GM18867 (cell line): ENCODE measurements around the gene SEMA4D.

ENCODE experiments used
- ATAC-seq: cut with Tn5 transposase; IDR thresholded peaks from one replicate; pipeline ENCODE4 v1.9.1; 2021; ENCODE audit warnings: mild to moderate bottlenecking, moderate library complexity; ENCODE audit not compliant: unreplicated experiment

Gene SEMA4D, protein sequence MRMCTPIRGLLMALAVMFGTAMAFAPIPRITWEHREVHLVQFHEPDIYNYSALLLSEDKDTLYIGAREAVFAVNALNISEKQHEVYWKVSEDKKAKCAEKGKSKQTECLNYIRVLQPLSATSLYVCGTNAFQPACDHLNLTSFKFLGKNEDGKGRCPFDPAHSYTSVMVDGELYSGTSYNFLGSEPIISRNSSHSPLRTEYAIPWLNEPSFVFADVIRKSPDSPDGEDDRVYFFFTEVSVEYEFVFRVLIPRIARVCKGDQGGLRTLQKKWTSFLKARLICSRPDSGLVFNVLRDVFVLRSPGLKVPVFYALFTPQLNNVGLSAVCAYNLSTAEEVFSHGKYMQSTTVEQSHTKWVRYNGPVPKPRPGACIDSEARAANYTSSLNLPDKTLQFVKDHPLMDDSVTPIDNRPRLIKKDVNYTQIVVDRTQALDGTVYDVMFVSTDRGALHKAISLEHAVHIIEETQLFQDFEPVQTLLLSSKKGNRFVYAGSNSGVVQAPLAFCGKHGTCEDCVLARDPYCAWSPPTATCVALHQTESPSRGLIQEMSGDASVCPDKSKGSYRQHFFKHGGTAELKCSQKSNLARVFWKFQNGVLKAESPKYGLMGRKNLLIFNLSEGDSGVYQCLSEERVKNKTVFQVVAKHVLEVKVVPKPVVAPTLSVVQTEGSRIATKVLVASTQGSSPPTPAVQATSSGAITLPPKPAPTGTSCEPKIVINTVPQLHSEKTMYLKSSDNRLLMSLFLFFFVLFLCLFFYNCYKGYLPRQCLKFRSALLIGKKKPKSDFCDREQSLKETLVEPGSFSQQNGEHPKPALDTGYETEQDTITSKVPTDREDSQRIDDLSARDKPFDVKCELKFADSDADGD

GRCh38 chr9:89497978-89498851 lies at the start of gene SEMA4D:
SEMA4D (minus strand) TSS chr9:89498113; CDS start chr9:89405456, 92,657 bp downstream.
- ATAC-seq = peak; percentile 40

- ATAC-seq = no peak
These were observed 49.1 kb upstream of the SEMA4D start for GRCh38 chr9:89547000-89547399.

DNA sequence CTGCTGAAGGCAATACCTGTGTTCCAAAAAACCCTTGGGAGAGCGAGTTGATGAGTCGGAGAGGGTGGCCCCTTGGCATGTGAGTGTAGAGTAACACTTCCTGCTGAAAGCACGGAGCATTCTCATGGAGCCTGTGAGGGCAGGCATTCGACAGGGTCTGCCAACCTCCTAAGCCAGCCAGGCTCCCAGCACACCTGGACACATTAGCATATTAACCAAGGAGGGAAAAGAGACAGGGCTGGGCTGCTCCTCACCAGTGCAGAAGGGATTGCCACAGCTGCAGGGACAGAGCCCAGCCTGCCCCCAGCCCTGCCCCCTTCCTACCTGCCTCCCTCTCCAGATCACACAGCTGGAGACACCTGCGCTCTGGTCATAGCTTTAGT lies 46.4 kb upstream of the SEMA4D start:
- no peak for ATAC-seq

DNA sequence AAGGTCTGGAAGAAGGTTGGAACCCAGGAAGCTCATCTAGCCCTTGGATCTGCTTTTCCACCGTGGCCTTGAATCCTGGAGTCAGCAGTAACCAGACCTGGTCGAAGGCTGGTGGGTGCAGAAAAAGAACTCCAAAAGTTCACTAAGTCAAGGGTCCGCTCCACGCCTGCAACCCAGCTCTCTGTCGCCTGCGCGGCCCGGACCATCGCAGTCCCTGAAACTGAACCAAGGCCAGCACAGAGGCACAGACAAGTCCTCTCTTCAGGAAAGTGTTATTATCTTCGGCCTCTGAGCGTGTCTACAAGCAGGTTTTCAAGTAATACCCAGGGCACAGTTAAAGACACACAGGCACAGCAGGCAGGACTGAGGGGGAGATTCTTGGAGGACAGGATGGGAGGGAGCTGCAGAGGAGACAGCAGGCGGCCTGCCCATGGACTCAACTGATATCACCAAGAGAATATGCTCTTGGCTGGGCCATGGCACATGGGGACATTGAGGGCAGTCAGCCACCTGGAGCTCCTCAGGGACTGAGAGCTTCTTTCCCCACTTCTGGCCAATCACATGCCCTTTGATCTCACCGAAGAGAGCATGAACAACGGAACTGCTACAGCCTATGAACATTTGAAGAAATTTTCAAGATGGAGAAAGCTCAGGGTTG lies 45.8 kb upstream of the SEMA4D start:
- no peak for ATAC-seq

DNA sequence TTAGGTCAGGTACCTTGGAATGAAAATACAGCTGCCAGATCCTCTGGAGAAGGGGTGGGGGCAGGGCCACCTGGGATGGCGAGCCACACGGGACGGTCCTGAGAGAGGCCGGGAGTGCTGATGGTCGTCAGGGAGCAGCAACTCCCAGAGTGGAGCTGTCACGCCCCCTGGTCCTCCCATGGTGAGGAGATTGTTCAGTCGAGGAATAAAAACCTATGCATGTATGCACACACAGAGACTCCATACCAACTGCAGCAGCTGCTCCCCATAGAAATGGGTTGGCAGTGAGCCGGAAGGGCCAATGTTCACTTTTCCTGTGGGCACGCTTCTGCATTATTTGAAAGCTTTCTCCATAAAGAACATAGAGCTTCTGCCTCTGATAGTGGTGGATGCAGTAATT lies 45.2 kb upstream of the SEMA4D start:
- no peak for ATAC-seq

GRCh38 chr9:89542401-89543021 lies 44.6 kb upstream of the SEMA4D start:
- ATAC-seq = no peak

DNA sequence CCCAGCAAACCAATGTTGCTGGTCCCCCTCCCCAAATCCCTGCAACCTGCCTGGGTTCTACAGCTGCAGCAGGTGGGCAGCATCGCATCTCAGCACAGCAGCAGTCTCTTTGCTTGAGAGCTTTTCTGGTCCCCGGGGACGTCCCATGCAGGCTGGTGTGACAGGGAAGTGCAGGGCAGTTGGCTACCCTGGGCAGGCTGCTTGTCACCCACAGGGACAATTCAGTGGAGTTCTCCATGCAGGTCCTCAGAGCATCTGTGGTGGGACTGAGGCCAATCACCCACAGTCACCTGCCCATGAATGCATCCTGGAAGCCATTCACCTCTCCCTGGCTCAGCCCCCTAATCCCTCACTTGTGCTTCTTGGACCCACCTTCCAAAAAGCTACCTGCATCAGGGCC lies 43.9 kb upstream of the SEMA4D start:
- no peak for ATAC-seq

GRCh38 chr9:89539374-89539773 lies 41.5 kb upstream of the SEMA4D start:
- ATAC-seq = no peak

DNA sequence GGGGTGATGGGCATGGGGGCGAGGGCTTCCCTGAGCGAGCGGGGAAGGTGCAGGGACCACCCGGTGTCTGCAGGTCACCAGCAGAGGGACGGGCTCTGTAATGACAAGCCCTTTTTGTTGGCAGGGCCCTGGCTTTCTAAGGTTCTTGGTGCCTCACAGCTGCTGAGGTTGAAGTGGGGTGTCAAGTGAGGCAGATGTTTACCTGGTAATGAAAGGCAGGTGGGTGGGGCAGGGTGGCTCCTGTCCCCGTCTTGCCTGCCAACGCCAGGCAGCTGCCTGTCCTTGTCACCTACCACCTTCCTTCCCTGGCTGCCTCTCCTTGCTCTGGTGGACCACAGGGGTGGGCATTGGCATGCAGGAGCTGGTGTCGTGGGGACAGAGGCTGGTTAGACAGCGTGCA lies 41.0 kb upstream of the SEMA4D start:
- ATAC-seq = no peak

- no peak for ATAC-seq
These were observed 39.3 kb upstream of the SEMA4D start for GRCh38 chr9:89537166-89537565.

- ATAC-seq = peak; percentile 41
These were observed 38.7 kb upstream of the SEMA4D start for GRCh38 chr9:89536600-89536999.

- ATAC-seq = peak; percentile 79
These were observed 38.2 kb upstream of the SEMA4D start for GRCh38 chr9:89536145-89536574.

DNA sequence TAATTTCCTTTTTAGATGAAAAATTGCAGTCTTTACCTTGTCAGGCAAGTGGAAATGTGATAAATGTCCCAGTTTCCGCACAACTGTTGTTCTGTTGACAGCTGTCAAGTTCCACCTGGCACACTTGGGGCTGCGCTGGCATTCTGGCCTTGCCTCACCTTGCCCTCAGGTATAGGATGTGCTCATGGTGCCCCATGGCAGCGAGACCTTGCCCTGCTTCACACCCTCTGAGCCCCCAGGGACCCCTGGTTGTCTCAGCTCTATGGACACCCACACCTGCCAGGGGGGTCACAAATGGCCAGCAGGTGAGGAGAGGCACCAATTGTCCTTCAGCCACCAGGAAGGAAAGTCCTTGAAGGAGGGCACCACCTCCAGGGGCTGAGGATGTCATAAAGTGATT lies 37.5 kb upstream of the SEMA4D start:
- ATAC-seq = no peak

- ATAC-seq = no peak
These were observed 36.8 kb upstream of the SEMA4D start for GRCh38 chr9:89534515-89535287.

- ATAC-seq = no peak
These were observed 35.6 kb upstream of the SEMA4D start for GRCh38 chr9:89533411-89534095.

GRCh38 chr9:89532944-89533343 lies 35.0 kb upstream of the SEMA4D start:
- ATAC-seq = no peak

DNA sequence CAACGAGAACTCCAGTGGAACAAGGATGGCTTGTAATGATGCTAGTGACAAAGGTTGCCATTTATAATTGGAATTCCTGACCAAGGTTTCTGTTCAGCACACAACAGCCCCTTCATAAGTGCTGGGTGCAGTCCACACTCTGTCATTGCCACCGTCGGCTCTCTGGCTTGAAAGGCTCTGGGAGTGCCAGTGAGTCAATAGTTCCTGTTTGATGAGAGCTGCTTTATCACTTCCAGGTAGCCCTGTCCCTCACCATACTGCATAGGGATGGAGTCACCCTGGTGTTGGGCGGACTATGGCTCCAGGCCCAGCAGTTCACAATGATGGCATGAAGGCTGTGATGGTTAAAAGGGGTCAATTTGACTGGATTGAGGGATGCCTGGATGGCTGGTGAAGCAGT lies 34.6 kb upstream of the SEMA4D start:
- ATAC-seq = no peak

- ATAC-seq = no peak
These were observed 33.9 kb upstream of the SEMA4D start for GRCh38 chr9:89531766-89532165.

DNA sequence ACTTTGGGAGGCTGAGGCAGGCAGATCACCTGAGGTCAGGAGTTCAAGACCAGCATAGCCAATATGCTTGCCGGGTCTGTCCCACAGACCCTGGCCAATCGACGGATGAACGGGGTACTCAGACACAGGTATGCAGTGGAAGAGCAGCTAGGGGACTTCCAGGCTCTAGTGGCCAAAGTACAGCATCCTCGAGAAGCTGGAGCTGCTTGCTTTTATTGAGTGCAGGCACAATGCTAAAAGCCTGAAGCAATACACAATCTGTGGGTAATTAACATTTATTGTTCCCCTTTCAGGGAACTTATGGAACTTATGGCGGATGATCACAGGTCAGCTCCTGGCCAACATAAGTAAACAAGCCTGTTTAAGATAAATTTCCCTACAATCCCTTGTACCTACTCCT lies 32.8 kb upstream of the SEMA4D start:
- ATAC-seq = no peak
